RWPE2 (cell line): ENCODE data around the gene SPRED2.

Source experiments
- ATAC-seq: fragments of 200-7000 bp; cut with Tn5 transposase; 3 replicates; pipeline ENCODE4 v1.9.1; 2021; ENCODE audit warnings: low read depth
- DNase-seq: peaks from one replicate; pipeline ENCODE4 v3.0.0-alpha.2; 2020; ENCODE audit warnings: low spot score
- H3K27ac ChIP-seq: fragments of 450-650 bp; 2 replicates; pipeline ENCODE4 v1.5.1; 2017; ENCODE audit warnings: mild to moderate bottlenecking; ENCODE audit not compliant: poor library complexity, severe bottlenecking
- H3K27me3 ChIP-seq: fragments of 250-450 bp; sonication (Bioruptor Pico); 2 replicates; pipeline ENCODE4 v1.5.1; 2021; ENCODE audit warnings: mild to moderate bottlenecking, moderate library complexity; ENCODE audit not compliant: insufficient read depth, poor library complexity, severe bottlenecking
- H3K36me3 ChIP-seq: fragments of 250-450 bp; sonication (Bioruptor Pico); 2 replicates; pipeline ENCODE4 v1.5.1; 2020; ENCODE audit warnings: low read depth, mild to moderate bottlenecking, moderate library complexity
- H3K4me1 ChIP-seq: fragments of 250-450 bp; sonication (Bioruptor Pico); 2 replicates; pipeline ENCODE4 v1.5.1; 2021; ENCODE audit warnings: mild to moderate bottlenecking, moderate library complexity; ENCODE audit not compliant: insufficient read depth, poor library complexity, severe bottlenecking
- H3K4me3 ChIP-seq: fragments of 250-450 bp; sonication (Bioruptor Pico); 2 replicates; pipeline ENCODE4 v1.5.1; 2021; ENCODE audit warnings: mild to moderate bottlenecking, moderate library complexity; ENCODE audit not compliant: severe bottlenecking
- H3K9me3 ChIP-seq: fragments of 250-450 bp; sonication (Bioruptor Pico); 2 replicates; pipeline ENCODE4 v1.5.1; 2021; ENCODE audit warnings: mild to moderate bottlenecking, moderate library complexity; ENCODE audit not compliant: severe bottlenecking
- CTCF ChIP-seq: fragments of 450-650 bp; IDR thresholded peaks from one replicate; pipeline ENCODE4 v1.5.1; 2017; ENCODE audit warnings: mild to moderate bottlenecking, moderate library complexity; ENCODE audit not compliant: poor library complexity, severe bottlenecking

The SPRED2 gene

GRCh38 chr2:65363879-65364666 lies 68.3 kb downstream of the SPRED2 start:
- Histone ChIP-seq H3K9me3 (no peaks in the 10 kb centered on the region), H3K27ac (no peak overlapping the region), H3K4me1 (peaks cover 63% of the 10 kb centered on the region)

GRCh38 chr2:65361623-65362022 lies 70.8 kb downstream of the SPRED2 start:
- no peaks in the 10 kb centered on the region; the same call in 1 of the 2 replicates for H3K36me3 ChIP-seq
- H3K9me3 ChIP-seq, result no peaks in the 10 kb centered on the region
- no peak overlapping the region for H3K4me3 ChIP-seq
- no peak for TF ChIP-seq CTCF
- H3K4me1 ChIP-seq, result peaks cover 58% of the 10 kb centered on the region
- no peak overlapping the region for H3K27ac ChIP-seq
- DNase-seq (no peak), ATAC-seq (no peak)
- H3K27me3 ChIP-seq, result no peaks in the 10 kb centered on the region

More at GRCh38 chr2:65363879-65364666, 68.3 kb downstream of the SPRED2 start:
- ATAC-seq (no peak), DNase-seq (no peak)
- H3K4me3 ChIP-seq, result no peak overlapping the region
- H3K36me3 ChIP-seq, result no peaks in the 10 kb centered on the region
- H3K27me3 ChIP-seq, result no peaks in the 10 kb centered on the region
- no peak for TF ChIP-seq CTCF

GRCh38 chr2:65360441-65360840 lies 72.0 kb downstream of the SPRED2 start:
- DNase-seq, result no peak
- TF ChIP-seq CTCF, result no peak
- no peaks in the 10 kb centered on the region for H3K27me3 ChIP-seq
- ATAC-seq, result no peak
- no peak overlapping the region for H3K4me3 ChIP-seq
- no peaks in the 10 kb centered on the region; the same call in none of the 2 replicates for H3K36me3 ChIP-seq
- H3K4me1 ChIP-seq, result peaks cover 55% of the 10 kb centered on the region
- H3K27ac ChIP-seq, result no peak overlapping the region
- H3K9me3 ChIP-seq, result no peaks in the 10 kb centered on the region

GRCh38 chr2:65358678-65359400 lies 73.6 kb downstream of the SPRED2 start:
- Histone ChIP-seq H3K27me3 (no peaks in the 10 kb centered on the region), H3K27ac (no peak overlapping the region), H3K36me3 (no peaks in the 10 kb centered on the region; the same call in none of the 2 replicates), H3K4me1 (peaks cover 53% of the 10 kb centered on the region), H3K4me3 (no peak overlapping the region), H3K9me3 (no peaks in the 10 kb centered on the region)
- TF ChIP-seq CTCF, result no peak
- no peak for ATAC-seq
- no peak for DNase-seq
